Measurements from ENCODE around the gene GNB1L.

The GNB1L gene

DNA sequence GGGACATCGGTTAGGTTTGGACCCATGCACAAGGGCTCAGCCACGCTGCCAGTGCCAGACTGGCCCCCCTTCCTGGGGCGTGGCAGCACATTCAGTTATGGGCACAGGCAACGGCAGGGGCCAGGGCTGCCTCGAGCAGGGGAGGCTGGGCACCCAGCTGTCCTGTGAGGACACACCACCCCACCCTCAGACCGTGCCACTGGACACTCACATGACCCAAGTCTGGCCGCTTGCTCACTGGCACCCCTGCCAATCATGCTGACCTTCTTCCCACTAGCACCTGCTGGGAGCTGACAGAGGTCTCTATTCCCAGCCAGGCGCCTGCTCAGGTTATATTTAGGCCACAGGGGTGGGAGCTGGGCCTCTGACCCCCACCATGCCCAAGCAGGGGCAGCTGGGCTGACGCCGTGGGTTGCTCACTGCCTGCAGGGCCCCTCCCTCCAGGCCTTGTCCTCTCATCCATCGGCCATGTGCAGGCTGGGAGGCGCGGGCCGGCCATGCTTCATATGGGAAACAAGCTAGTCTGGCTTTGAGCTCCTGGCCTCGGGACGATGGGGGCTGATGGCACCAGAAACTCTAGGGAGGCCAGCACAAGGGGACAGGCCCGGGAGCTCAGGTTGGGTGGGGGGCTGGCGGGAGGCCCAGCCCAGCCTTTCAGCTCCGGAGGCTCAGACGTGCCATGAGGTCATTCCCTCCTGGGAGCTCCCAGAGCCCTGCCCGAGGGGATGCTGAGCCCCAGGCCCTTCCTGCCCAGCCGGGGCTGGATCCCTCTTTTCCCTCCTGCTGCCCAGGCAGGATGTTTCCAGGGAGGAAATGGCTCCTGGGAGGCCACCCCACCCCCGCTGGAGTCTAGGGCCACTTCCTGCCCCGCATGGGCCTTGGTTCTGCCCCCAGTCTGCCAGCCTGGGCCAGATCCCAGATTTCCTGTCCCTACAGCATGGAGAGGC, 109.2 kb downstream of the GNB1L start:
- DNase-seq, result no peak

DNA sequence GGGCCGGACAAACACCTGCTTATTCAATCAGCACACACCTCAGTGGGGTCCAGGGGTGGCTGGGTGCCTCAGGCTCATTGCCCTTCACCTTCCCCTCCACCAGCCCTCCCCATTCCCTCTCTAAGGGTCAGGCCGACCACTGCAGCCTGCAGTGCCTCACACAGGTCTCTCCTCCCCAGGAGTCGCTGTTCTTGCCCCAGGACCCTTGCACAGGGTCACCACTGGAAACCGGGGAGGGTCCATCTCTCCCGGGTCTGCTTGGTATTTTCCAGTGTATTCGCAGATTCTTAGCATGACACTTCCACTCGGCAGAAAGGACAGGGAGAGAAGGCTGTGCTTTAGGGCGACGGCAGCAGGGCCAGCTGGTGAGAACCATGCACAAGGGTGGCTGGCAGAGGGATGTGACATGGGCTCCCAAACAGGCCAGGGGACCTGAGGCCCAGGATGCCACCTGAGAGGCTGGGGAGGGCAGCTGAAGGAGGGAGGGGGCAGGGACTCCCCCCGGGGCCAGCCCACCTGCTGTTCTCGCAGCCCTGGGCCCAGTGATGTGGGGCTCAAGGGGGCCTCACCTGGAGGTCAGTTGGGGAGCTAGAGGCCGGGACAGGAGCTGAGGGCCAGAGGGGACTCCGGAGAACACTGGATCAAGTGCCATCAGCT, 110.2 kb downstream of the GNB1L start:
- no peak for DNase-seq

DNA sequence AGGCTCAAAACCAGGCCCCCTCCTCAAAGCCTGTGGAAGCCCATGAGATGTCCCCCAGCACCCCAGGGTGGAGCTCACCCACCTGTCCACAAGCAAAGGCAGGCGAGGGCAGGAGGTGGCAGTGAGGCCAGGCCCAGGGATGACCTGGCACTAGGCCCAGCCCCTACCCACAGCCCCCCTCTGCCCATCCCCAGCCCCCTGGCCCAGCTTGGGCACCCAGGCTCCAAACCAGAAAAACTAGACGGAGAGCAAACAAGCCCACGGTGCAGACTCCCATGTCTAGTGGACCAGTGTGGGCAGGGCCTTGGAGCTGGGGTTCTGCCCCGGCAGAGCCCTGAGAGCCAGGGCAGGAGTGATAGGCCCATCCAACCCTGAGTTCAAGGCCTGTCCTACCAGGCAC, 111.0 kb downstream of the GNB1L start:
- DNase-seq, result no peak

- no peak for DNase-seq
These were observed 111.6 kb downstream of the GNB1L start for GRCh38 chr22:19743081-19743480.

- no peak for DNase-seq
These were observed 112.3 kb downstream of the GNB1L start for GRCh38 chr22:19742160-19743066.

DNA sequence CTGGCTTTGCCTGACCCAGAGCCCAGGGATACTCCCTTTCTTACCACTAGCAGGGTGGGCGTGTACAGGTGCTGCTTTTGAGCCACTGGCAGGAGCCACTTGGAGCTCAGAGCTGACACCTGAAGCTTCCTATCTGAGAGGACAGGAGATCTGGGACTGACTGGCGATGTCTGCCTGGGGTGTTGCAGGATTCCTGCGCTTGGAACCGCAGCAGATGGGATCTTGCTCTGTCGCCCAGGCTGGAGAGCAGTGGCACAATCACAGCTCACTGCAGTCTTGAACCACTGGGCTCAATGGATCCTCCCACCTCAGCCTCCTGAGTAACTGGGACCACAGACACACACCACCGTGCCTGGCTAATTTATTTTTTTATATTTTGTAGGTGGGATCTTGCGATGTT, 113.6 kb downstream of the GNB1L start:
- DNase-seq, result no peak

DNA sequence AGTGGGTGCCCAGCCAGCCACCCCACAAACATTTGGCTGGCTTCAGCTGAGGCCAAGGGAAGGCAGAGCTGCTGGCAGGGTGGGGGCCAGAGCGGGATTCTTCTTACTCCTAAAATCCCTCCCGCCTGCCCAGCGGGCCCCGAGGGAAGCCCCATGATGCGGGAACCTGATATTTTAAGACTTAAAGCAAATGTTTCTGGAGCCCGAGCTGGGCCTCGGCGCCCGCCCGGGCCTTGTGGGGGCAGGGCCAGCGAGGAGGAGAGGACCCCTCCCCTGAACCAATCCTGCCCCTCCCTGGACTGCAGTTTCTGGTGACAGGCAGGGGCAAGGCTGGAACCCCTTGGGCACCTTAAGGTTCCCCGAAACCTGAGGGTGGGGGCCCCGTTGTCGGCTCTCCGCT, 114.1 kb downstream of the GNB1L start:
- no peak for DNase-seq

DNA sequence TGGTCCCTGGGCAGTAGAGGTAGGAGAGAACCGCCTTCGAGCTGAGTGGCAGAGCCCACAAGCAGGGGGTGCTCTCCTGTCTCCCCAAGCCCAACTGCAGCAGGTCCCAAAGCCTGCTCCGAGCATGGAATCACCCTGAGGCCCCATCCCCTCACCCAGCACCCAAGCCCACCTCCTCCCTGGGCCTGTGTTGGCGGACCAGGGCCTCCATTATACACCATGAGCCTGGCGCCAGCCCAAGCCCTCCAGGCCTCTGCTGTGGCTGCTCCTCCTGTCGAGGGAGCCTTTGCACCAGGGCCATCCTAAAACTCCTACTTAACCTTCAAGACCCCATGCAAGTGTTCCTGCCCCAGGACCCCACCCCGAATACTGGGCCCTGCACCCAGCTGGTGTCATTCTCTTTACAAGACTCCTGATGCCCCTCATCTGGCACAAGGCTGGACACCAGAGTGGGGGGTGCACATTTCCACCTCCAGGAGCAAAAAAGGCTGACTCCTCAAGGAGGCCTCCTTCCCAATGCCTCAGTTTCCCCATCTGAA, 114.7 kb downstream of the GNB1L start:
- DNase-seq, result no peak

GRCh38 chr22:19739448-19739895, 115.2 kb downstream of the GNB1L start:
- no peak for DNase-seq

DNA sequence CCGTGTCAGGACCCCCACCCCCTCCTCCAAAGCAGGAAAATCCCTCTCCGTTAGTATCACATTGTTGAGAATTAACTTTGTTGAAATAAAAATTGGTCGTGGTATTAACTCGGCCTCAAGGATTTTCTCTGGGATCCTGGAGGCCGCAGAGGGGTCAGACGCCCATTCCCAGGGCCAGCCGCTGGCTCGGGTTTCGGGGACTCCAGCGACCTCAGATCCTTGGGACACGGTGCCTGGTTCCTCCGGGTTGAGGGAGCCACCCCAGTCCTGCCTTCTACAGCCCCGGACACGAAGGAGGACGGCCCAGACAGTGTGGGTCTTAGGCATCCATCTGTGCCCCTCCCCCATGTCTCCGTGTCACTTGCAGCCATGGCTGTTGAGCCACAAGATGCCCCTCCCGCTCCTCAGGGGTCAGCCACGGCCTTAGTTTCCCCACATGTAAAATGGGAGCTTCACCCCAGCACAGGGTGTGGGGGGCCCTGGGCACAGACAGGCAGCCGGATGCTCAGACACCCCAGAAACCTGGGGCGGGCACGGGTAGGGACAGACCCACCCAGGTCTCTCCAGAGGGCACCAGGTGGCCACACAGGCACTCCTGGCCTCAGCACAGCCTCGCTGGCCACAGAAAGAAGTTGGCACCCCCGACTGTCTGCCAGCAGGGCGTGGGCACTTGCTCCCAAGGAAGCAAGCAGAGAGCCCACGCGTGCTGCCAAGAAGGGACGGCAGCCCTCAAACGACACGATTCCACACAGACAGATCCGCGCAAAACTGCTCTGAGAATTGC, 115.8 kb downstream of the GNB1L start:
- no peak for DNase-seq

- DNase-seq, result no peak
These were observed 116.6 kb downstream of the GNB1L start for GRCh38 chr22:19737846-19738663.

GRCh38 chr22:19735665-19736510, 118.8 kb downstream of the GNB1L start:
- no peak for DNase-seq

- no peak for DNase-seq
These were observed 119.8 kb downstream of the GNB1L start for GRCh38 chr22:19734837-19735382.

GRCh38 chr22:19734163-19734562, 120.5 kb downstream of the GNB1L start:
- no peak for DNase-seq

DNA sequence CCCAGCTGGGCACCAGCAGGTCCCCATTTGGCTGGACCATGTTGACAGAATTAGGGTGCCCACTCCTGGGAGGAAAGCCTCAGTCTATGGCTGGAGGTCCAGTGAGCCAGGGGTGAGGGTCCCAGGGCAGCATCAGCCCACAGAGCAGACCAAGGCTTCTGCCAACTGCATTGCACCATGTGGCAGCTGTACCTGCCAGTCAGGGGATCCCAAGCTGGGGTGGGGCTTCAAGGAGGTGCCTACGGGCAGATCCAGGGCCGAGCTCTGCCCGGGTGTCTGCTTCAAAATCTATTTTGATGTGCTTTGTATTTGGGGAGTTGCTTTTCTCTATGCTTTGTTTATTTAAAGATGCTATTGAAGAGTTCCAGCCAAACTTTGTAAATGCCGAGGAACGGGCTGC, 120.9 kb downstream of the GNB1L start:
- DNase-seq, result no peak
